GM12878 (cell line): Measurements from ENCODE around the gene LTBP4. TPM values are rescaled to one million over a fixed set of nuclear protein-coding genes. Genes with fewer than 3 reads are reported as not detected.

Experiments used
- CREB1 ChIP-seq: IDR thresholded peaks from 2 replicates; pipeline ENCODE4 v1.6.1; 2012; ENCODE audit warnings: low read depth, mild to moderate bottlenecking, inconsistent platforms
- SUPT20H ChIP-seq: IDR thresholded peaks from 2 replicates; pipeline ENCODE4 v1.6.1; 2011; ENCODE audit warnings: low read depth, mild to moderate bottlenecking, low read length, moderate library complexity, borderline replicate concordance; ENCODE audit not compliant: control insufficient read depth
- polyA plus RNA-seq, 11 experiments: library from polyadenylated mRNA; depleted of rRNA in 4 of 11; unstranded in 6 of 11; stranded (reverse) in 5 of 11; fragments of >200 nt; fragmentation: Nextera tagmentation in 4 of 11; fragmentation: Illumina TruSeq in 1 of 11; extraction: Ambion mirVana in 4 of 11; extraction: Trizol in 1 of 11; gene quantifications; 1 replicate in 1 of 11; 2 replicates in 10 of 11; pipeline versions ENCODE4 v1.2.1 to v1.2.3, GENCODE V29; 2011 to 2016; ENCODE audit warnings: inconsistent platforms in 2 of 11, missing spikeins in 2 of 11, low read depth in 1 of 11
- total RNA-seq, 4 experiments: library from RNA; depleted of rRNA in 3 of 4; stranded (reverse); fragments of >200 nt in 3 of 4; fragmentation: Illumina TruSeq in 1 of 4; extraction: Trizol in 1 of 4; gene quantifications; 2 replicates each; pipeline versions ENCODE4 v1.2.1 to v1.2.3, GENCODE V29; 2013 to 2021
- TF ChIP-seq, protein P1 (sequence below): IDR thresholded peaks from 2 replicates; pipeline ENCODE4 v1.6.1; 2012; ENCODE audit warnings: improper control_type of control experiment, low read depth, low read length; ENCODE audit not compliant: insufficient replicate concordance
- TF ChIP-seq, protein P2 (sequence below): fragments of 450-650 bp; formaldehyde crosslinking; IDR thresholded peaks from 2 replicates; pipeline ENCODE4 v1.4.0; 2022; ENCODE audit warnings: mild to moderate bottlenecking, moderate library complexity

Gene LTBP4
- total and polyA plus RNA-seq, 10 of the 15 experiments (the other 5 are each of a cell fraction or from before 2014, with no cell fraction given), result 0.09 to 34.6 (median 8.5) TPM; not detected in 1

GRCh38 chr19:40560092-40560507, 41.1 kb upstream of the LTBP4 start (continued):
- TF ChIP-seq, protein P1, sequence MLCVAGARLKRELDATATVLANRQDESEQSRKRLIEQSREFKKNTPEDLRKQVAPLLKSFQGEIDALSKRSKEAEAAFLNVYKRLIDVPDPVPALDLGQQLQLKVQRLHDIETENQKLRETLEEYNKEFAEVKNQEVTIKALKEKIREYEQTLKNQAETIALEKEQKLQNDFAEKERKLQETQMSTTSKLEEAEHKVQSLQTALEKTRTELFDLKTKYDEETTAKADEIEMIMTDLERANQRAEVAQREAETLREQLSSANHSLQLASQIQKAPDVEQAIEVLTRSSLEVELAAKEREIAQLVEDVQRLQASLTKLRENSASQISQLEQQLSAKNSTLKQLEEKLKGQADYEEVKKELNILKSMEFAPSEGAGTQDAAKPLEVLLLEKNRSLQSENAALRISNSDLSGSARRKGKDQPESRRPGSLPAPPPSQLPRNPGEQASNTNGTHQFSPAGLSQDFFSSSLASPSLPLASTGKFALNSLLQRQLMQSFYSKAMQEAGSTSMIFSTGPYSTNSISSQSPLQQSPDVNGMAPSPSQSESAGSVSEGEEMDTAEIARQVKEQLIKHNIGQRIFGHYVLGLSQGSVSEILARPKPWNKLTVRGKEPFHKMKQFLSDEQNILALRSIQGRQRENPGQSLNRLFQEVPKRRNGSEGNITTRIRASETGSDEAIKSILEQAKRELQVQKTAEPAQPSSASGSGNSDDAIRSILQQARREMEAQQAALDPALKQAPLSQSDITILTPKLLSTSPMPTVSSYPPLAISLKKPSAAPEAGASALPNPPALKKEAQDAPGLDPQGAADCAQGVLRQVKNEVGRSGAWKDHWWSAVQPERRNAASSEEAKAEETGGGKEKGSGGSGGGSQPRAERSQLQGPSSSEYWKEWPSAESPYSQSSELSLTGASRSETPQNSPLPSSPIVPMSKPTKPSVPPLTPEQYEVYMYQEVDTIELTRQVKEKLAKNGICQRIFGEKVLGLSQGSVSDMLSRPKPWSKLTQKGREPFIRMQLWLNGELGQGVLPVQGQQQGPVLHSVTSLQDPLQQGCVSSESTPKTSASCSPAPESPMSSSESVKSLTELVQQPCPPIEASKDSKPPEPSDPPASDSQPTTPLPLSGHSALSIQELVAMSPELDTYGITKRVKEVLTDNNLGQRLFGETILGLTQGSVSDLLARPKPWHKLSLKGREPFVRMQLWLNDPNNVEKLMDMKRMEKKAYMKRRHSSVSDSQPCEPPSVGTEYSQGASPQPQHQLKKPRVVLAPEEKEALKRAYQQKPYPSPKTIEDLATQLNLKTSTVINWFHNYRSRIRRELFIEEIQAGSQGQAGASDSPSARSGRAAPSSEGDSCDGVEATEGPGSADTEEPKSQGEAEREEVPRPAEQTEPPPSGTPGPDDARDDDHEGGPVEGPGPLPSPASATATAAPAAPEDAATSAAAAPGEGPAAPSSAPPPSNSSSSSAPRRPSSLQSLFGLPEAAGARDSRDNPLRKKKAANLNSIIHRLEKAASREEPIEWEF, result no peak
- TF ChIP-seq, protein P2, sequence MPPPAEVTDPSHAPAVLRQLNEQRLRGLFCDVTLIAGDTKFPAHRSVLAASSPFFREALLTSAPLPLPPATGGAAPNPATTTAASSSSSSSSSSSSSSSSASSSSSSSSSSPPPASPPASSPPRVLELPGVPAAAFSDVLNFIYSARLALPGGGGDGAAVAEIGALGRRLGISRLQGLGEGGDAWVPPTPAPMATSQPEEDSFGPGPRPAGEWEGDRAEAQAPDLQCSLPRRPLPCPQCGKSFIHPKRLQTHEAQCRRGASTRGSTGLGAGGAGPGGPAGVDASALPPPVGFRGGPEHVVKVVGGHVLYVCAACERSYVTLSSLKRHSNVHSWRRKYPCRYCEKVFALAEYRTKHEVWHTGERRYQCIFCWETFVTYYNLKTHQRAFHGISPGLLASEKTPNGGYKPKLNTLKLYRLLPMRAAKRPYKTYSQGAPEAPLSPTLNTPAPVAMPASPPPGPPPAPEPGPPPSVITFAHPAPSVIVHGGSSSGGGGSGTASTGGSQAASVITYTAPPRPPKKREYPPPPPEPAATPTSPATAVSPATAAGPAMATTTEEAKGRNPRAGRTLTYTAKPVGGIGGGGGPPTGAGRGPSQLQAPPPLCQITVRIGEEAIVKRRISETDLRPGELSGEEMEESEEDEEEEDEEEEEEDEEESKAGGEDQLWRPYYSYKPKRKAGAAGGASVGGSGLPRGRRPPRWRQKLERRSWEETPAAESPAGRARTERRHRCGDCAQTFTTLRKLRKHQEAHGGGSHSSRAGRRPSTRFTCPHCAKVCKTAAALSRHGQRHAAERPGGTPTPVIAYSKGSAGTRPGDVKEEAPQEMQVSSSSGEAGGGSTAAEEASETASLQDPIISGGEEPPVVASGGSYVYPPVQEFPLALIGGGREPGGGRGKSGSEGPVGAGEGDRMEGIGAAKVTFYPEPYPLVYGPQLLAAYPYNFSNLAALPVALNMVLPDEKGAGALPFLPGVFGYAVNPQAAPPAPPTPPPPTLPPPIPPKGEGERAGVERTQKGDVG (CRISPR knock-in tag), result no peak
- TF ChIP-seq CREB1, result no peak
- no peak for TF ChIP-seq SUPT20H
